Suprapubic skin (tissue), 3 donors: Measurements from ENCODE around the gene ELMO3.

ENCODE experiments used
- EP300 ChIP-seq: sonication (generic); formaldehyde crosslinking; IDR thresholded peaks from one replicate; pipeline ENCODE4 v1.6.1; 2017; ENCODE audit warnings: antibody characterized with exemption
- POLR2A ChIP-seq, 2 donors: fragments of 450-650 bp; IDR thresholded peaks; one replicate each; pipeline ENCODE4 v1.6.1; 2017; ENCODE audit warnings: antibody characterized with exemption in 2 of 2, mild to moderate bottlenecking in 2 of 2, moderate library complexity in 2 of 2
- TF ChIP-seq, protein P1 (sequence below), 2 donors: fragments of 200-600 bp in 1 of 2; fragments of 450-650 bp in 1 of 2; sonication (generic) in 1 of 2; IDR thresholded peaks; one replicate each; pipeline ENCODE4 v1.5.1; 2016 to 2019; ENCODE audit warnings: antibody characterized with exemption in 2 of 2, mild to moderate bottlenecking in 1 of 2, moderate library complexity in 1 of 2

DNA sequence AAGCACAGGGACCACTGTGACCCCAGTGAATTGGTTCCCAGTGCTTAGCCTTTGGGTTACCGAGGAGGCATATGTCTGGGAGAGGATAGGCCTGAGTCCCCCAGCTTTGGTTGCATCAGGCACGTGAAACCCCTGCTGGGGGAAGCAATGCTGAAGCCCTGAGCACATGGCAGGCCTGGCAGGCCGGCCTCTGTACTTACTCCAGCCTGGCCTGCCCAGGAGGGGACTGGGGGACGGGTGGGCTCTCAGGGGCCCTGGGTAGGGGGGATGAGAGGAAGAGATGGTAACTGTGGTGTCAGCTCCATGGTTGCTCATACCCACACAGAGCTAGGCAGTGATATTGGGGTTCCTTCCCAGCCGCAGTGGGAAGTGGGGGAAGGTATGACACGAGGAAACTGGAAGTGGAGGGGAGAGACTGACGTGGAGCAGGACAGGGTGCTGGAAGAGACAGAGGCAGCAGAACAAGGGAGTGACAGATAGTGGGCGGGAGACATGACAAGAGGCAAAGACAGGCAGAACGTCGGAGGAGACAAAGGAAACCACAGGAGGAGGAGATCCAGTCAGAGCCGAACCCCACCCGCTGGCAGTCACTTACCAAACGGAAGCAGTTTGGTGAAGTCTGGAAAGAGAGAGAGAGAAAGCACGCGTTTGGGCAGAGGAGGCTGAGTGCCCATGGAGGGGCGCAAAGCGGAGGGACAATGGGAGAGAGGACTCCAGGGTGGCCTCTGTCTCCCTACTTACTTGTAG, 37.1 kb downstream of the ELMO3 start:
- TF ChIP-seq, protein P1, sequence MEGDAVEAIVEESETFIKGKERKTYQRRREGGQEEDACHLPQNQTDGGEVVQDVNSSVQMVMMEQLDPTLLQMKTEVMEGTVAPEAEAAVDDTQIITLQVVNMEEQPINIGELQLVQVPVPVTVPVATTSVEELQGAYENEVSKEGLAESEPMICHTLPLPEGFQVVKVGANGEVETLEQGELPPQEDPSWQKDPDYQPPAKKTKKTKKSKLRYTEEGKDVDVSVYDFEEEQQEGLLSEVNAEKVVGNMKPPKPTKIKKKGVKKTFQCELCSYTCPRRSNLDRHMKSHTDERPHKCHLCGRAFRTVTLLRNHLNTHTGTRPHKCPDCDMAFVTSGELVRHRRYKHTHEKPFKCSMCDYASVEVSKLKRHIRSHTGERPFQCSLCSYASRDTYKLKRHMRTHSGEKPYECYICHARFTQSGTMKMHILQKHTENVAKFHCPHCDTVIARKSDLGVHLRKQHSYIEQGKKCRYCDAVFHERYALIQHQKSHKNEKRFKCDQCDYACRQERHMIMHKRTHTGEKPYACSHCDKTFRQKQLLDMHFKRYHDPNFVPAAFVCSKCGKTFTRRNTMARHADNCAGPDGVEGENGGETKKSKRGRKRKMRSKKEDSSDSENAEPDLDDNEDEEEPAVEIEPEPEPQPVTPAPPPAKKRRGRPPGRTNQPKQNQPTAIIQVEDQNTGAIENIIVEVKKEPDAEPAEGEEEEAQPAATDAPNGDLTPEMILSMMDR (IDR thresholded peaks at IDR 0.05), result no peak
- TF ChIP-seq POLR2A (IDR thresholded peaks at IDR 0.05), result no peak
- no peak for TF ChIP-seq EP300
